ENCODE data around the gene MAP4K2. TPM values are rescaled to one million over a fixed set of nuclear protein-coding genes. Genes with fewer than 3 reads are reported as not detected.
"Not testable (repeated sequence)": the region's sequence is repeated elsewhere in the genome, so short reads cannot be mapped to it uniquely, and the experiment has no call there.

MAP4K2 gene
- total RNA-seq, result 13.2 and 16.0 TPM in 2 replicates

DNA sequence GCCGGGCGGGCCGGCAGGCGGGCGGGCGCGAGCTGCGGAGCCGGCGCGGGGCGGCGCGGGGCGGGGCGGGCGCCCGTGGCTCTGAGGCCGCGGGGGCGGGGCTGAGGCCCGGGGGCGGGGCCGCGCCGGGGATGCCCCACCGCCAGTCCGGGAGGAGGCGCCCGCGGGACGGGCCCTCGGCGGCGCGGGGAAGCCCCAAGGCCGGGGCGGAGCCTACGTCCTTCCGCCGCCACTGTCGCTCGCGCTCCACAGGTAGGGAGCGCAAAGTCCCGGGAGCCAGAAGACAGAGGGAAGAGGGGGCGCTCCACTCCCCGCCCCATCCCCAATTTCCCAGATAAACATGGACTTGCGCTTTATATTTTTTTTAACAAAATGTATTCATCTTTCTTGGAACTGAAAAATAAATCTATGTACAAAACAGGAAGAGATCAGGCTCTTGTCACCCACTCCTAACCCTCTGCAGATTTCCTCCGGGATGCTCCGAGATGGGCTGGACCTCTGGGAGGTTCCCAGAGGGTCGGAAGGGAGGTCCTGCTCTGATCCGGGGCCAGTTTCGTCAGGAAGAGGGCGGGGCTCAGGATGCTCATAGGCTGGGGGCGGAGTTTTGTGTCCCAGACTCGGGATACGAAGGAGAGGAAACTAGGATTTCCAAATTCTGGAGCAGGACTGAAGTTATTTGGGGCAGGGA, at the start of gene MAP4K2:
TSS of gene MAP4K2 (minus strand) at position 57 of the 688 bp plus-strand sequence. CDS start 65 bp downstream, outside the sequence.
- peak; percentile 53 for DNase-seq (ENCODE audit: low read depth)

DNA sequence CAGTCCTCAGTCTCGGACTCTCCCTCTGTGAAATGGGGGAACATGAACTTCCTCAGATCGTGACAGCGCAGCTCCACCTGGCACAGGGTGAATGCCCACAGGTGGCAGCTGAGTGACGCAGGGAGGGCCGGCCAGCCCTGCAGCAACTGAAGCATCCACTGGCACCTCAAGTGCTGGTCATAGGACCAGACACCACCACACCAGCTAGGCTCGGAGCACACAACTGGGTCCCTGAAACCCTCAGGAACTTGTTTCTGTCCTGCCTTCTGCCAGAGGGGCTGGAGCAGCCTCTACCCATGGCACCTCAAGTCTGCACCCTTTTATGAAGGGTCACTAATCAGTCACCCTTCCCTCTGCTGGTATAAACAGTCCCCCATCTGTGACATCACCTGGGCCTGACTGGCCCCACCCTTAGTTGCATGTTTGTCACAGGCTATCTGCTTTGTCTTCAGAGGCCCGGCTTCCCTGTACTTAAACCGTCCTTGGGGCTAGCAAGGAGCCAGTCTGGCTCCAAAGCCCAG, 48.9 kb upstream of the MAP4K2 start:
- no peak for DNase-seq (ENCODE audit: low read depth)

DNA sequence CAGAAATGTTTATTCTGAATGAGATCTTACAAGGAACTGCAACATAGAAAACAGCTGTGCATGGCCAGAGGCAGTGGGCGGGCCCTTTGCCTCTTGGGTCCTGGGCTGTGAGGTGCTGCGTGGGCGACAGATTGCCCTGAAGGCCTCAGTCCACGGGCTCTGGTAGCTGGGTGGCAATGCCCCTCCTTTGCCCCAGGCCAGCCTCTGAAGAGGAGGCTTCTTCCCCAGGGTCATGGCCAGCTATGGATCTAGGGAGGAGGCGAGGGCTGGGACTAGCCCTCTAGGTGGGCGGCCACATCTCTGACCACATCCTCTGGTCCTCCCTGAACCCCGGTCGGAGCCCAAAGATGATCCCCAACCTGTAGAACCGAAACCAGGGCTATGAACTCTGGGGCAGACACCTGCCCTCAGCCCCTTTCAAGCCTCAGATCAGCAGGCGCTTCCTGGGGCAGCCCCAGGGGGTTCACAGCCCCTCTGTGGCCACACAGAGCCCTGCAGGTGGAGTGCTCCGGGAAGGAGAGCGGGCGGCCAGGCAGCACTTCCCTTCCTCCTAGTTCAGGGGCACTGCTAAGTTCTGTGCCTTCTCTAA, 48.1 kb upstream of the MAP4K2 start:
- peak; percentile 38 for DNase-seq (ENCODE audit: low read depth)

DNA sequence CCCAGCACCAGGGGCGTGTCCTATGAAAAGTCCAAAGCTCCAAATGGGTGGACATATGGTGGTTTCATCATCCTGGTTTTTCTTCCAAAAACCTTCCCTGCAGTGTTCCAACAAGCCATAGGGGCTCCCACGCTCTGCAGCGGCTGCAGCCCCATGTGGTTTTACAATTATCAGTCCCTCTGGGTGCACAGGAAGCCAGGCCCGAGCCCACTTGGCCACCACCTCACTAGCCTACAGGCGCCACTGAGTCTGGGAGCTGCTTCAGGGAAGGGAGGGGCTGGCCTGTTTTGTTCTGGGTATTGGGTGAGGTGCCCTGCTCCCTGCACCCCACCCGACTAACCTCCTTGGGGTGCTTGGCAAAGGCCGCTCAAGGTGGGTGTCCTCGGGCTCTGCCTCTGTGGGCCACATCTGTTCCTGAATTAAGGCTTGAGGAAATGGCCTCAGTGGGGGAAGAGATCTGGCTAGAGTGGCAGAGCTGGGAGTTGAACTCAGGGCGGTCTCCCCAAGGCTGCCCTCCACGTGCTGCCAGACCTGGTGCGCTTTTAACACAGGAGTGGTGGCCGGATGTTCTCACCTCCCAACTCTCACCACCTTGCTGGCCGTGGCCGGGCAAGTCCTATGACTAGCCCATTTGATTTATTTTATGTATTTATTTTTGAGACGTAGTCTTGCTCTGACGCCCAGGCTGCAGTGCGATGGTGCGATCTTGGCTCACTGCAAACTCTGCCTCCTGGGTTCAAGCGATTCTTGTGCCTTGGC, 46.8 kb upstream of the MAP4K2 start:
- DNase-seq (ENCODE audit: low read depth), result no peak

DNA sequence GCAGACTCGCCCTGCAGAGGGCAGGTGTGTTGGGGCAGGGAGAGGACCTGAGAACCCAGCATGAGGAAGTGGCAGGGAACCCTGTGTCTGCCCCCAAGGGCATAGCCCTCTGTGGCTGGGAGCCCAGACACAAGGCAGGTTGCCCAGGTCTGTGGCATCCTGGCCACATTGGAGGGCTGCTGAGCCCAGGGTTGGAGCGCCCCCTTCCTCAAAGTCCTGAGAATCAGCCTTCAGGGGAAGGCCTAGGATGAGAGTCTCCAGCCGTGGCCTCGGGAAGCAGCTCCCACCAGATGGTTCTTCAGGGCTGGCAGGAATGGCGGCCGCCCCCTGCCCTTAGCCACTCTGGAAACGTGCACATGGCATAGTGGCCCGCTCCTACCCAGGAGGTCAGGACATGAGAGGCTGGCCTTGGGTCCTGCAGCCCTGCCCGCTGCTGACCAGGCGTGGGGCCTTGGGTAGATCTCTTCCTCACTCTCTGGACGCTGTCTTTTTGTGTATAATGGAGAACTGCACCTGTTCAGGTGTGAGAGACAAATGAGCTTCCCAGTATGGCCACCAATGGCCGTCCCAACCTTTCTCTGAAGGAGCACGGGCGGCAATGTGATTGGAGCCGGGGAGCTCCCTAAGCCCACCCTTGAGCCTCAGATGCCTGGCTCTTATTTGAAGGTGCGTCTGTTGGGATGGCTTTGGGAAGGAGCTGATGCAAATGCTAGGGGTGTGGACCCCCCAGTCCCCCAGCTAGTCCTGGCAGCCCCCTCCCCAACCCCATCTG, 46.0 kb upstream of the MAP4K2 start:
- peak; percentile 19 for DNase-seq (ENCODE audit: low read depth)

DNA sequence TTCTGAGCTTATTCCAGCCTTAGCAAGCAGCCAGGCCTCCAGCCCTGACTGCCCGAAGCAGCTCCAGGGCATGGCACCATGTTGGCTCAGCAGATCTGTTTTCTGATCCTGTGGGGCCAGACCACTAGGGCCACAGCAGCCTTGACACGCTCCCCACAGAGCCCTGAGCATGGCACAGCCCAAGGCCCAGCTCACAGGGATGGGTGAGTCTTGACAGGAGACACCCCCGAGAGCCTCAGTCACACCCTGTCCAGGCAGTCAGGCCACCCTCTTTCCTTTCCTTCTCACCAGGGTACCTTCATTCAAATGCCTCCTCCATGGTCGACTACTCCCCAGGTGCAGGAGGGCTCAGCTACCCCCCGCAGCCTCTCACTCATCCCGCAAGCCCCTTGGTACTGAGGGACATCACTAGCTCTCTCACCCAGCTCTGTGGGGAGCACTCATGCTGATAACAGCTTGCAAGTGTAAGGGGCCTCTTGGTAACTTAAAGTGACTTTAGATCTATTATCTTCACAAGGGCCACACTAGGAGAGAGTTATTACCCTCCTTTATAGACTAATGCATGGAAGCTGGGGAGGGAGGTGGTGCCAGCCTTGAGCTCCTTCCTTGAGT, 45.3 kb upstream of the MAP4K2 start:
- no peak for DNase-seq (ENCODE audit: low read depth)

DNA sequence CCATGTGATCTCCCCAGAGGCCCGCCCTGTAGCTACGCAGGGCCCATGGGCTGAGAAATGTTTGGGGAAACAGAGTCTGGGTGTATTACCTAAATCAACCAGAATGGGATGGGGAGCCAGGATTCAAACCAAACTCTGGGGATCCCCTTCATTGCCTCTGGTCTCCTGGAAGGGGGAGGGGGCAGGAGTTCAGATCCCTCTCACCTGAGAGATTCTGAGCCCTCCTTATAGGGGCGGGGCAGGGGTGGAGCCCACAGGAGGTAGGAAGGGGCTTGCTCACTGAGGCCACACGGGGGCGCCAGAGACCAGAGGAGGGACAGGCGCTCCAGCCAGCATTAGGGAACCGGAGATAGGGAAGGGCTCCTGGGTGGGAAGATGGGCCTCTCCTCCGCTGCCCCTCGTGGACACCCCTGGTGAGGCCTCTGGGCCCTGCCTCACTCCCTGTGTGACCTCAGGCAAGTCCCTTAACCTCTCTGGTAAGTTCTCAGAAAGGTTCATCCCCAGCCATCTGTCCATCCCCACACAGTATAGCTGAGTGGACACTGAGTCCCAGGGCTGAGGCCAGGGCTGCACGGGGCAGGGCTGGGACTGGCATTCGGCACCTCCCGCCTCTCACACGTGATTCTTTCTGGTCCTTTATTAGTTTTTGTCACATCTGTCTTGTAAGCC, 44.1 kb upstream of the MAP4K2 start:
- DNase-seq (ENCODE audit: low read depth), result peak; percentile 62

DNA sequence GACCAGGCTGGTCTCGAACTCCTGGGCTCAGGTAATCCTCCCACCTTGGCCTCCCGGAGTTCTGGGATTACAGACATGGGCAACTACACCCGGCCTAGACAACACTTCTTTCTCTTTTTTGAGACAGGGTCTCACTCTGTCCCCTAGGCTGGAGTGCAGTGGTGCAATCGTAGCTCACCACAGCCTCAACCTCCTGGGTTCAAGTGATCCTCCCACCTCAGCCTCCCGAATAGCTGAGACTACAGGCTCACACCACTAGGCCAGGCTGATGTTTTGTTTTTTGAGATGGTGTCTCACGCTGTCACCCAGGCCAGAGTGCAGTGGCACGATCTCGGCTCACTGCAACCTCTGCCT, 42.7 kb upstream of the MAP4K2 start:
- not testable (repeated sequence) for DNase-seq (ENCODE audit: low read depth)

DNA sequence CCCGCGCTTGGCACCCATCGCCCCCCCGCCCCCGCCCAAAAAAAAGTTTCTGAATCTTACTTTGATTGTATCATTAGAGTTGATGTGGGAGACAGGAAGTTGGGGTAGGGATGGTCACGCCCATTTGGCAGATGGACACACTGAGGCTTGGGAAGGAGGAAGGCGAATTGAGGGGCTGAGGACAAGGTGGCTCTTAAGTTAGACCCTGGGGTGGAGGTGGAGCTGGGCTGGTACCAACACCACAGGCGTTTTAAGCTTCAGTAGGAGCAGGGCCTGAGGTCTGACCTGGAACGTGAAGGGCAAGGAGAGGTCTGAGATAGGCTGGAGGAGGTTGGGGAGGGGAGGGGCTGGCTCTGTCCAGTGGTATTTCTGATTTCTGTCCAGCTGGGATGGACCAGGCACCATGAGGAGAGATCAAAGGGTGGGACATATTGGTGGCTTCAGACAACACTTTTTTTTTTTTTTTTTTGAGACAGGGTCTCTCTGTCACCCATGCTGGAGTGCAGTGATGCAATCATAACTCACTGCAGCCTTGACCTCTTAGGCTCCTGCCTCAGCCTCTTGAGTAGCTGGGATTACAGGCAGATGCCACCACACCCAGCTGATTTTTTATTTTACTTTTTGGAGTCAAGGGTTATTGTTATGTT, 42.2 kb upstream of the MAP4K2 start:
- DNase-seq (ENCODE audit: low read depth), result no peak

DNA sequence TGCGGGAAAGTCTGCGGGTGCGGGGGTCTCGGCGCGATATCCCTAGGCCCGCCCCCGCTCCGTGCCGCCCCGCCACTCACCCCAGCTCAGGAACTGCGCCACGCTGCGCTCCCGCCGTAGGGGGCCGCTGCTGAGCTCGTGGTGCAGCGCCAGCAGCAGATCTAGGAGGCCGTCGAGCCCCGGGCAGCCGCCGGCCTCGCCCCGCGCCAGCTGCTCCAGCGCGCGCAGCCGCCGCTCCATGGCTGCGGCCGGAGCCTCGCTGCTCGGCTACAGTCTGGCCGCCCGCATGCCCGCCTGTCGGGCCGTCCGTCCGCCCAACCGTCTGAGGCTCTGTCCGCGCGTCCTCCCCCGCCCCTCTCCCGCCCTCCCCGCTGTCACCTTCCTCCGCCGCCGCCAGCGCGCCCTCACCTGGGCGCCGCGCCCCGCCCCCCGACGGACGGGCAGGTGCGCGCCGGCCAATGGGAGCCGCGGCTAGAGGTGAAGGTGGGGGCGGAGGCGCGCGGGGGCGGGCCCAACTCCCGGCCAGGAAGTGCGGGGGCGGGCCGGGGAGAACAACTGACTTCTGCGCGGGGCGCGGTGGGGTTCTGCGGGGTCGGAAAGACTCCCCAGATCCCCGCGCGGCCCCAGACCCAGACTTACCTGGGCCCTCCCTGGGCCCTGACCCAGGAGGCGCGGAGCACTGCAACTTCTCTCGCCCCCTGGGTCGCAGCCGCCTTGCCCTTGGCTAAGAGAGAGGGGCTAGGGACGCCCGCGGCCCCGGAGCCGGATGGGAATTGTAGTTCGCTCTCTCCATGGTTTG, 41.5 kb upstream of the MAP4K2 start, which contains the start of gene CDC42BPG:
TSS of gene CDC42BPG (minus strand) at position 324 of the 799 bp plus-strand sequence. CDS start at position 240, 84 bp downstream.
- no peak for DNase-seq (ENCODE audit: low read depth)

DNA sequence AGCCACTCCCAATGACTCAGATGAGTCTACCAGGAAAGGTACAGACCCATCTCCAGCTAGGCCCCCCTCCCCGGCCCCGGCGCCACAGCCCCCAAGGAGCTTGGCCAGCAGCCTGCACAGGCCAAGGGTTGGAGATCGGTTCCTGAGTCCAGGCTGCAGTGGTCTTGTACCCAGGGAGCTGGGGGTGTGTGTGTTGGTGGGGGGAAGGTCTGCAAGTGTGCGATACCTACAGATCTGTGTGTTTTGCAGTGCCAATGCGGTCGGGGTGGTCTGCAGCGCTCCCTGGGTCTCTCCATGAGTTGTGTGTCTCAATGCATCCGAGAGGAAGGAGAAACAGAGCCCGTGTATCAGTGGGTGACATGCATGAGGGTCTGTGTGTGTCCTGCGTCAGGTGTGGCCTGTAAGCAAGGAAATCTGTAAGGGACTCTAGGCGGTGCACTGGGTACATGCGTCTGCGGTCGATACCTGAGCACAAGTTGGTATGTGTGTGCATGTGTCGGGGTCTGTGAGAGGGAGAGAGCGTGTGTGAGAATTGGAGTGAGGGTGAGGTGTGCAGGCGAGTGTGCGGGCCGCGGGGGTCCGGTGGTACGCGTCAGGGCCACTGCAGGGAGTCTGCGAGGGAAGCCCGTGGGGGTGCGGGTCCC, 40.8 kb upstream of the MAP4K2 start:
- no peak for DNase-seq (ENCODE audit: low read depth)

DNA sequence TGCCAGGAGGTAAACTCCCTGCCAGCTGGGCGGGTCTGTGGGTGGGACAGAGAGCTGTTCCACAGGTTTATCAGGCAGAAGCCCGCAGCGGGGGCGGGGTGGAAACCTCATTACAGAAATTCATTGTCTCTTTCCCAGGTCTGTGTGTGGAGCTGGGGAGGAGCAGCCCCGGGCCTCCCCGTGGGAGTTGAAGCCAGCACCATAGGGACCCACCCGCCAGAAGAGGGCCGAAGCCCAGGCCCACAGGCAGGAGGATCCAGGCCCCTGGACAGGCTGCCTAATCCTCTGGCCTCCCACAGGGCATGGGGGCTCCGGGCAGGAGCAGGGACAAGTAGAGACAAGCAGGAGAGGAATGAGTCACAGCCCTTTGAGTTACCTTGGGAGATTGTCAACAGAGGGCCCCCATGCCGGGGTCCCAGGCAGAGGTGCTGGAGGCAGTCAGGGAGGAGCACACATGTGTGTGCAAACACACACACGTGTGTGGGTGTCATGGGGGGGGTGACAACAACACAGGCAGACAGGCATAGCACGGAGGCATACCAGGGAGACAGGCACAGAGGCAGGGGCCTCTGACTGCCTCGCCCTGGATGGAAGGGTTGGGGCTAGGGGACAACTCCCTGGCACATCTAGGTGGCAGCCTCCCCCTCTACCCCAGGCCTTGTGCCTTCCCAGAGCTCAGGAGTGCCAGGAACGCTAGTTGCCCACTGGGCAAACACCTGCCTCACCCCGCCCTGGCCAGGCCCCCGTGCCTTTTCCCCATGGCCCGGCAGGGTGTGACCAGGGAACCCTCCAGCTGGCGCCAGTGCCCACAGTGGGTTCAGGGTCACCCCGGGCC, 40.1 kb upstream of the MAP4K2 start:
- peak; percentile 49 for DNase-seq (ENCODE audit: low read depth)

DNA sequence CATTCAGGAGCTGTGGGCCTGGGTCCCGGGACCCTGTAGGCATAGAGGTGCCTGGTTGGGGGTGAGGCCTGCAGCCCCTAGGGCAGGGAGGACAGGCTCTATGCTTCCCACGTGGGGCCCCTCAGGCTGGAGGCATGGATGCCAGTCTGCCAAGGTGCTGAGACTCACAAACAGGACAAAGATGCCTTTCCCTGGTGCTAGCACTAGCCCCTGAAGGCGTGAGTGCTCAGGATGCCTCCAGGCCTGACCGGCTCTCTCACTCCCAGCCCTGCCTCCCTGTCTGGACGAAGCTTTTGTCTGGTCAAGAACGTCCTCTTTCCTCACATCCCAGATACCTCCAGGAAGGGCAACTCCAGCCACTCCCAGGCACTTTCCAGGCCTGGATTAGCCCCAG, 39.3 kb upstream of the MAP4K2 start:
- no peak for DNase-seq (ENCODE audit: low read depth)

DNA sequence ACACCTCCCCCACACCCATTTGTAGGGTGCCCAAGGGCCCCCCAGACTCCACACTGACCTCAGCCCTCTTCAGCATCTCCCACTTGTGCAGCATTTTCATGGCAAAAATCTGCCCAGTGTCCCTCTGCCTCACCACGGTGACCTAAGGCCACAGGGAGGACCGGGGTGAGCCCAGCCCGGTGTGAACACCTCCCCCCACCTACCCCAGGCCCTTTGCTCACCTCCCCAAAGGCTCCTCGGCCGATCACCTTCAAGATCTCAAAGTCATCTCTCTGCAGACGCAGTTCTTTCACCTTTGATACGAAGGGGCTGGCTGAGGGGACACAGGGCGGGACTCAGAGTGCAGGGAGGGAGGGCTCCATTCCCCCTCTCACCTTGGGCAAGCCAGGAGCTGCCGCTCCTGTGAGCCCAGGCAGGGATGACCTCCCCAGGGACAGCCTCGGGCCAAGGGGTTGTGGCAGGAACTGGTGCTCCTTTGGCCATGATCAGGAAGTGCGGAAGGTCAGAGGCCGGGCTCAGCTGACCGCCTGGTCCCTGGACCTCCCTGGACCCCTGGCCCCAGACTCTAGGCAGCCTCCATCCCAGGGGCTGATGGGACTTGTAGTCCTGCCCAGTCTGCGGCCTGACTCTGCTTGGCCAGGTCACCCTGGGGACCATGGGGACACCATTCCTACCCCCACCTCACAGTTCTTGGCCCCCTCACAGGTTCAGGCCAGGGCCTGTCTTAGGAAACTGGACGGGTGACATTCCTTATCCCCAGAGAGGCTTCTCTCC, 38.8 kb upstream of the MAP4K2 start:
- no peak for DNase-seq (ENCODE audit: low read depth)

DNA sequence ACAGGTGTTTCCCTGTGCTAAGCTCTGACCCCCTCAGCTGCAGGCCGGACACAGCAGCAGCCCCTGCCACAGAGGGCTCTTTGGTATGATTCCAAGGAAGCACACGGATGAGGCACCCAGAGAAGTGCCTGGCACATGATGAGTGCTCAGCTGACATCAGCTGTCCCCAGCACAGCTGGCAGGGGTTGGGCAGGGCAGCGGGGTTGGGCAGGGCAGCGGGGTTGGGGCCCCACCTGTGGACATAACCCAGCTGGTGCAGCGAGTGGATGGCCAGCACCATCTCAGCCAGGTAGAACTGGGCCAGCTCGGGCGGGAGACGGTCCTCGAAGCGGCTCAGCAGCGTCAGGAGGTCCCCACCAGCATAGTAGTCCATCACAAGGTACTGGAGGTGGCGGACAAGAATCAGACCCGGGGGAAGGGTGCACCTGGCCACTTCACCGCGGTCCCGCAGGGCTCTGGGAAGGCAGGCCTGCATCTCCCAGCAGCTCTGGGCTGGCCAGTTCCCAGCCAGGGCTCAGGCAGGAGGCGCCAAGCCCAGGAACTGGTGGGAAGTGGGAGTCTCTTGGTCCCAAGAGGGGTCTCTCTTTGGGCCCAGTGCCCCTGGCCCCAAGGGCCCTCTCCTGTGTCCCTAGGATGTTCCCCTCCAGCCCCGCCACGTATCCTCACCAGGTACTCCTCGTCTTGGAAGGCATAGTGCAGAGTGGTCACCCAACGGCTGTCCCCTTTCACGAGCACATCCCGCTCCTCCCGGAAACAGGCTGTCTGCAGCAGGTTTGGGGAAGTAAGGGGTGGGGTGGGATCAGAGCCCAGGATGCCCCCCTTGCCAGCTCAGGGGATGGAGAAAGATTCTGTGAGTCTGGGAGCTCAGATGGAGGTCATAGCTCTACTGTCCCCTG, 37.1 kb upstream of the MAP4K2 start:
- no peak for DNase-seq (ENCODE audit: low read depth)

DNA sequence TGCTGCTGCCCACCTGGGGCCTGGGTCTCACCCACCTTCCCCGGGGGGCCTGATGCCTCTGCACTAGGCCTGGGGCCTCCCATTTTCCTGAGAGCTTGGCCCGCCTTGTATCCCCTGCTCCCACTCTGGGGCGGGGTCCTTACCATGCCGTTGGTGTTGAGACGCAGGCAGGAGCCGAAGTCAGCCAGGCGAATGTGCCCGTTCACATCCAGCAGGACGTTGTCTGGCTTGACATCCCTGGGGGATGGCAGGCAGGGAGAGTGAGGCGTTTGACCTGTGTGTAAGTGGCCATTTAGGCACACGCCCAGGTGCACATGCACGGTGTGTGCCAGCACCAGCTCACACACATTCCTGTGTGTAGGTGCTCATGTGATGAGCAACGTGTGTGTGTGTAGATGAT, 36.3 kb upstream of the MAP4K2 start:
- DNase-seq (ENCODE audit: low read depth), result no peak

Data from renal cortical epithelial cell (primary cell).